GM12878 (cell line): ENCODE measurements around the gene AFTPH. TPM values are rescaled to one million over a fixed set of nuclear protein-coding genes. Genes with fewer than 3 reads are reported as not detected.
A peak's percentile ranks its signal among the peaks of the same experiment; 100 is the strongest.

Source experiments
- ATAC-seq: fragments of 200-7000 bp; cut with Tn5 transposase; 3 replicates; pipeline ENCODE4 v1.9.1; 2020; ENCODE audit warnings: mild to moderate bottlenecking, moderate library complexity
- BruUV-seq: library from RNA; stranded (reverse); fragments of 400-500 nt; replicated peaks from 2 replicates; lab custom pipeline; 2021; lab: Mats Ljungman, UMichigan
- CTCF ChIA-PET: fragments of 300-600 bp; sonication (Branson Sonifier 250); formaldehyde crosslinking; extraction: SDS; loops from one replicate; lab custom pipeline; 2021; ENCODE audit warnings: inconsistent platforms; lab: Yijun Ruan, JAX
- POLR2A ChIA-PET: fragments of 350-600 bp; formaldehyde crosslinking; extraction: SDS; loops from one replicate; lab custom pipeline; 2021; ENCODE audit warnings: inconsistent platforms; lab: Charles Lee
- RAD21 ChIA-PET: fragments of 300-600 bp; sonication (Branson Sonifier 250); formaldehyde crosslinking; loops from one replicate; lab custom pipeline; 2023; ENCODE audit warnings: antibody characterized with exemption; ENCODE audit not compliant: unreplicated experiment; lab: Charles Lee
- SMC1A ChIA-PET: fragments of 300-600 bp; sonication (Branson Sonifier 250); formaldehyde crosslinking; loops from one replicate; lab custom pipeline; 2023; ENCODE audit not compliant: unreplicated experiment, uncharacterized antibody; lab: Charles Lee
- DNase-seq: peaks from one replicate; pipeline ENCODE4 v3.0.0-alpha.2; 2011; ENCODE audit warnings: low read depth, low spot score
- FAIRE-seq: peaks from 3 replicates; lab custom pipeline; 2011; peaks lifted over from hg19 to GRCh38; lab: Jason Lieb, UNC
- H2AFZ ChIP-seq: 2 replicates; pipeline ENCODE4 v1.6.0; 2011; ENCODE audit warnings: low read depth, low read length, control low read depth; ENCODE audit not compliant: control insufficient read depth
- H3K27ac ChIP-seq: 2 replicates; pipeline ENCODE4 v1.5.1; 2011; ENCODE audit warnings: control low read depth; ENCODE audit not compliant: control insufficient read depth, insufficient read depth
- H3K27me3 ChIP-seq, 2 experiments: replicated peaks in 1 of 2; 2 replicates each; pipeline versions ENCODE4 v1.6.0 to v1.6.1; 2011; ENCODE audit warnings: low read length in 1 of 2; ENCODE audit not compliant: control insufficient read depth in 2 of 2, insufficient read depth in 2 of 2
- H3K36me3 ChIP-seq, 2 experiments: 2 replicates each; pipeline ENCODE4 v1.5.1; 2011; ENCODE audit warnings: low read length in 1 of 2; ENCODE audit not compliant: control insufficient read depth in 2 of 2, insufficient read depth in 2 of 2
- H3K4me1 ChIP-seq: 2 replicates; pipeline ENCODE4 v1.6.1; 2011; ENCODE audit warnings: mild to moderate bottlenecking, low read length, moderate library complexity, mixed read lengths; ENCODE audit not compliant: control insufficient read depth, insufficient read depth
- H3K4me2 ChIP-seq: 2 replicates; pipeline ENCODE4 v1.6.0; 2011; ENCODE audit warnings: control low read depth; ENCODE audit not compliant: control insufficient read depth, insufficient read depth
- H3K4me3 ChIP-seq: fragments of 200-600 bp; sonication (generic); 2 replicates; pipeline ENCODE4 v1.5.1; 2016
- H3K79me2 ChIP-seq: 2 replicates; pipeline ENCODE4 v1.6.0; 2011; ENCODE audit warnings: low read length; ENCODE audit not compliant: control insufficient read depth, insufficient read depth
- H3K9ac ChIP-seq: 2 replicates; pipeline ENCODE4 v1.8.0; 2011; ENCODE audit warnings: low read length, control low read depth, mixed read lengths; ENCODE audit not compliant: control insufficient read depth, insufficient read depth
- H3K9me3 ChIP-seq: replicated peaks from 3 replicates; pipeline ENCODE4 v1.5.1; 2011; ENCODE audit warnings: mild to moderate bottlenecking, low read length; ENCODE audit not compliant: control insufficient read depth, insufficient read depth
- H4K20me1 ChIP-seq: 2 replicates; pipeline ENCODE4 v1.6.0; 2011; ENCODE audit not compliant: control insufficient read depth, insufficient read depth
- BHLHE40 ChIP-seq, 2 experiments: fragments of 450-650 bp in 1 of 2; IDR thresholded peaks; 2 replicates each; pipeline ENCODE4 v1.6.1; 2011 to 2017; ENCODE audit warnings: low read depth in 2 of 2, borderline replicate concordance in 1 of 2, improper control_type of control experiment in 1 of 2, low read length in 1 of 2, mild to moderate bottlenecking in 1 of 2
- EED ChIP-seq: sonication (generic); IDR thresholded peaks from 2 replicates; pipeline ENCODE4 v1.6.1; 2016; ENCODE audit warnings: antibody characterized with exemption, low read depth
- EP300 ChIP-seq, 2 experiments: fragments of 150-350 bp in 1 of 2; IDR thresholded peaks; 2 replicates each; pipeline ENCODE4 v1.6.1; 2011 to 2012; ENCODE audit warnings: low read depth in 2 of 2, low read length in 2 of 2, borderline replicate concordance in 1 of 2, improper control_type of control experiment in 1 of 2, inconsistent platforms in 1 of 2; ENCODE audit not compliant: control insufficient read depth in 1 of 2
- KAT2A ChIP-seq: conservative IDR thresholded peaks from 2 replicates; pipeline ENCODE4 v1.6.1; 2011; ENCODE audit warnings: low read depth, low read length; ENCODE audit not compliant: control insufficient read depth
- MEF2A ChIP-seq: IDR thresholded peaks from 2 replicates; pipeline ENCODE4 v1.6.1; 2011; ENCODE audit warnings: low read depth, mild to moderate bottlenecking, low read length, moderate library complexity; ENCODE audit not compliant: insufficient read depth
- PBX3 ChIP-seq: IDR thresholded peaks from 2 replicates; pipeline ENCODE4 v1.6.1; 2011; ENCODE audit warnings: mild to moderate bottlenecking, low read depth, low read length, moderate library complexity; ENCODE audit not compliant: insufficient replicate concordance
- SMC3 ChIP-seq: IDR thresholded peaks from 2 replicates; pipeline ENCODE4 v1.6.1; 2011; ENCODE audit warnings: low read length, improper control_type of control experiment, borderline replicate concordance
- SREBF2 ChIP-seq: IDR thresholded peaks from 2 replicates; pipeline ENCODE4 v1.6.1; 2012; ENCODE audit warnings: mild to moderate bottlenecking, low read length
- ZBED1 ChIP-seq: IDR thresholded peaks from 2 replicates; pipeline ENCODE4 v1.6.1; 2016; ENCODE audit warnings: borderline replicate concordance
- WGBS: methylation state at CpG from one replicate; pipeline ENCODE4 v1.1.6; 2016; ENCODE audit warnings: low lambda C conversion rate; ENCODE audit not compliant: insufficient replicate concordance, insufficient coverage; ENCODE audit errors: missing lambda C conversion rate; 5-methylcytosine and 5-hydroxymethylcytosine counted together
- in situ Hi-C: fragments of 300-500 bp; cut with MboI; formaldehyde crosslinking; loops from 9 replicates; pipeline ENCODE4 v1.14.3; 2018; ENCODE audit warnings: mixed read lengths
- intact Hi-C: fragments of 100-400 bp; cut with micrococcal nuclease; formaldehyde crosslinking; loops from one replicate; pipeline ENCODE4 v1.14.2; 2022; ENCODE audit not compliant: unreplicated experiment
- polyA plus RNA-seq, 11 experiments: library from polyadenylated mRNA; depleted of rRNA in 4 of 11; unstranded in 6 of 11; stranded (reverse) in 5 of 11; fragments of >200 nt; fragmentation: Nextera tagmentation in 4 of 11; fragmentation: Illumina TruSeq in 1 of 11; extraction: Ambion mirVana in 4 of 11; extraction: Trizol in 1 of 11; gene quantifications; 1 replicate in 1 of 11; 2 replicates in 10 of 11; pipeline versions ENCODE4 v1.2.1 to v1.2.3, GENCODE V29; 2011 to 2016; ENCODE audit warnings: inconsistent platforms in 2 of 11, missing spikeins in 2 of 11, low read depth in 1 of 11
- total RNA-seq, 4 experiments: library from RNA; depleted of rRNA in 3 of 4; stranded (reverse); fragments of >200 nt in 3 of 4; fragmentation: Illumina TruSeq in 1 of 4; extraction: Trizol in 1 of 4; gene quantifications; 2 replicates each; pipeline versions ENCODE4 v1.2.1 to v1.2.3, GENCODE V29; 2013 to 2021
- TF ChIP-seq, protein P1 (sequence below): fragments of 150-350 bp; IDR thresholded peaks from 2 replicates; pipeline ENCODE4 v1.6.1; 2016; ENCODE audit warnings: low read depth, low read length
- TF ChIP-seq, protein P2 (sequence below): IDR thresholded peaks from 2 replicates; pipeline ENCODE4 v1.6.1; 2011; ENCODE audit warnings: borderline replicate concordance, low read depth, mild to moderate bottlenecking, moderate library complexity, low read length; ENCODE audit not compliant: insufficient read depth, poor library complexity, severe bottlenecking
- TF ChIP-seq, protein P3 (sequence below): fragments of 450-650 bp; IDR thresholded peaks from 2 replicates; pipeline ENCODE4 v1.6.1; 2018; ENCODE audit warnings: borderline replicate concordance, mild to moderate bottlenecking; ENCODE audit not compliant: partially characterized antibody

Gene AFTPH
- total and polyA plus RNA-seq, 10 of the 15 experiments (the other 5 are each of a cell fraction or from before 2014, with no cell fraction given), result 25.6 to 77.3 (median 39.5) TPM

- Histone ChIP-seq H4K20me1 (no peaks in the 10 kb centered on the region), H3K9me3 (no peaks in the 10 kb centered on the region), H3K9ac (no peak overlapping the region), H3K27me3 (no peaks in the 10 kb centered on the region), H3K36me3 (no peaks in the 10 kb centered on the region), H3K4me1 (peaks cover 5% of the 10 kb centered on the region), H3K4me2 (no peak overlapping the region), H3K27ac (no peak overlapping the region), H3K4me3 (no peak overlapping the region), H3K79me2 (no peaks in the 10 kb centered on the region), H2AFZ (no peak overlapping the region)
- no TSS peak for BruUV-seq
- ATAC-seq (peak; percentile 12), FAIRE-seq (no peak), DNase-seq (no peak)
- intact Hi-C loops (loop anchor here (1.0 kb wide), 2 partner anchors 156 to 438 kb away; no protein-coding TSS in a partner anchor), in situ Hi-C loops (loop anchor here (5.0 kb wide), 2 partner anchors 155 to 435 kb away; no protein-coding TSS in a partner anchor)
- ChIA-PET RAD21 (interaction anchor here (0.7 to 14.6 kb wide), 20 partner anchors 7 to 591 kb away, joined by 3 to 240 read pairs (median 4); no protein-coding TSS in a partner anchor), POLR2A (interaction anchor here (1.9 kb wide), 1 partner anchor 157 kb away, joined by 5 read pairs; no protein-coding TSS in a partner anchor), SMC1A (interaction anchor here (0.7 to 14.7 kb wide), 25 partner anchors 9 to 626 kb away, joined by 3 to 300 read pairs (median 4); no protein-coding TSS in a partner anchor), CTCF (interaction anchor here (0.6 to 12.8 kb wide), 71 partner anchors 9 to 630 kb away, joined by 3 to 467 read pairs (median 5); partner anchors contain the start of gene AFTPH)
- 44% methylated on average over 10 of the region's 10 CpGs for WGBS
- TF ChIP-seq EP300 (IDR thresholded peaks at IDR 0.05; ENCODE audit: borderline replicate concordance in 1 of 2, control insufficient read depth in 1 of 2, low read depth in 2 of 2, low read length in 2 of 2), result no peak
- no peak for TF ChIP-seq MEF2A
- no peak for TF ChIP-seq SMC3
- TF ChIP-seq SREBF2, result no peak
- no peak for TF ChIP-seq EED
- no peak for TF ChIP-seq KAT2A
- no peak for TF ChIP-seq PBX3
- TF ChIP-seq ZBED1, result no peak
- TF ChIP-seq BHLHE40 (IDR thresholded peaks at IDR 0.05; ENCODE audit: borderline replicate concordance in 1 of 2, low read depth in 2 of 2, low read length in 1 of 2), result no peak
- TF ChIP-seq, protein P1, sequence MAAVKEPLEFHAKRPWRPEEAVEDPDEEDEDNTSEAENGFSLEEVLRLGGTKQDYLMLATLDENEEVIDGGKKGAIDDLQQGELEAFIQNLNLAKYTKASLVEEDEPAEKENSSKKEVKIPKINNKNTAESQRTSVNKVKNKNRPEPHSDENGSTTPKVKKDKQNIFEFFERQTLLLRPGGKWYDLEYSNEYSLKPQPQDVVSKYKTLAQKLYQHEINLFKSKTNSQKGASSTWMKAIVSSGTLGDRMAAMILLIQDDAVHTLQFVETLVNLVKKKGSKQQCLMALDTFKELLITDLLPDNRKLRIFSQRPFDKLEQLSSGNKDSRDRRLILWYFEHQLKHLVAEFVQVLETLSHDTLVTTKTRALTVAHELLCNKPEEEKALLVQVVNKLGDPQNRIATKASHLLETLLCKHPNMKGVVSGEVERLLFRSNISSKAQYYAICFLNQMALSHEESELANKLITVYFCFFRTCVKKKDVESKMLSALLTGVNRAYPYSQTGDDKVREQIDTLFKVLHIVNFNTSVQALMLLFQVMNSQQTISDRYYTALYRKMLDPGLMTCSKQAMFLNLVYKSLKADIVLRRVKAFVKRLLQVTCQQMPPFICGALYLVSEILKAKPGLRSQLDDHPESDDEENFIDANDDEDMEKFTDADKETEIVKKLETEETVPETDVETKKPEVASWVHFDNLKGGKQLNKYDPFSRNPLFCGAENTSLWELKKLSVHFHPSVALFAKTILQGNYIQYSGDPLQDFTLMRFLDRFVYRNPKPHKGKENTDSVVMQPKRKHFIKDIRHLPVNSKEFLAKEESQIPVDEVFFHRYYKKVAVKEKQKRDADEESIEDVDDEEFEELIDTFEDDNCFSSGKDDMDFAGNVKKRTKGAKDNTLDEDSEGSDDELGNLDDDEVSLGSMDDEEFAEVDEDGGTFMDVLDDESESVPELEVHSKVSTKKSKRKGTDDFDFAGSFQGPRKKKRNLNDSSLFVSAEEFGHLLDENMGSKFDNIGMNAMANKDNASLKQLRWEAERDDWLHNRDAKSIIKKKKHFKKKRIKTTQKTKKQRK, result no peak
- TF ChIP-seq, protein P2, sequence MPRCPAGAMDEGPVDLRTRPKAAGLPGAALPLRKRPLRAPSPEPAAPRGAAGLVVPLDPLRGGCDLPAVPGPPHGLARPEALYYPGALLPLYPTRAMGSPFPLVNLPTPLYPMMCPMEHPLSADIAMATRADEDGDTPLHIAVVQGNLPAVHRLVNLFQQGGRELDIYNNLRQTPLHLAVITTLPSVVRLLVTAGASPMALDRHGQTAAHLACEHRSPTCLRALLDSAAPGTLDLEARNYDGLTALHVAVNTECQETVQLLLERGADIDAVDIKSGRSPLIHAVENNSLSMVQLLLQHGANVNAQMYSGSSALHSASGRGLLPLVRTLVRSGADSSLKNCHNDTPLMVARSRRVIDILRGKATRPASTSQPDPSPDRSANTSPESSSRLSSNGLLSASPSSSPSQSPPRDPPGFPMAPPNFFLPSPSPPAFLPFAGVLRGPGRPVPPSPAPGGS, result no peak
- TF ChIP-seq, protein P3, sequence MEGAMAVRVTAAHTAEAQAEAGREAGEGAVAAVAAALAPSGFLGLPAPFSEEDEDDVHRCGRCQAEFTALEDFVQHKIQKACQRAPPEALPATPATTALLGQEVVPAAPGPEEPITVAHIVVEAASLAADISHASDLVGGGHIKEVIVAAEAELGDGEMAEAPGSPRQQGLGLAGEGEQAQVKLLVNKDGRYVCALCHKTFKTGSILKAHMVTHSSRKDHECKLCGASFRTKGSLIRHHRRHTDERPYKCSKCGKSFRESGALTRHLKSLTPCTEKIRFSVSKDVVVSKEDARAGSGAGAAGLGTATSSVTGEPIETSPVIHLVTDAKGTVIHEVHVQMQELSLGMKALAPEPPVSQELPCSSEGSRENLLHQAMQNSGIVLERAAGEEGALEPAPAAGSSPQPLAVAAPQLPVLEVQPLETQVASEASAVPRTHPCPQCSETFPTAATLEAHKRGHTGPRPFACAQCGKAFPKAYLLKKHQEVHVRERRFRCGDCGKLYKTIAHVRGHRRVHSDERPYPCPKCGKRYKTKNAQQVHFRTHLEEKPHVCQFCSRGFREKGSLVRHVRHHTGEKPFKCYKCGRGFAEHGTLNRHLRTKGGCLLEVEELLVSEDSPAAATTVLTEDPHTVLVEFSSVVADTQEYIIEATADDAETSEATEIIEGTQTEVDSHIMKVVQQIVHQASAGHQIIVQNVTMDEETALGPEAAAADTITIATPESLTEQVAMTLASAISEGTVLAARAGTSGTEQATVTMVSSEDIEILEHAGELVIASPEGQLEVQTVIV, result no peak
These were observed 36.7 kb upstream of the AFTPH start for GRCh38 chr2:64487256-64488049.
